ENCODE results near the gene B3GALNT2. TPM values are rescaled to one million over a fixed set of nuclear protein-coding genes. Genes with fewer than 3 reads are reported as not detected.

B3GALNT2 gene
- total RNA-seq, 2 donors from 2014 or later: 17.7 to 24.9 TPM

DNA sequence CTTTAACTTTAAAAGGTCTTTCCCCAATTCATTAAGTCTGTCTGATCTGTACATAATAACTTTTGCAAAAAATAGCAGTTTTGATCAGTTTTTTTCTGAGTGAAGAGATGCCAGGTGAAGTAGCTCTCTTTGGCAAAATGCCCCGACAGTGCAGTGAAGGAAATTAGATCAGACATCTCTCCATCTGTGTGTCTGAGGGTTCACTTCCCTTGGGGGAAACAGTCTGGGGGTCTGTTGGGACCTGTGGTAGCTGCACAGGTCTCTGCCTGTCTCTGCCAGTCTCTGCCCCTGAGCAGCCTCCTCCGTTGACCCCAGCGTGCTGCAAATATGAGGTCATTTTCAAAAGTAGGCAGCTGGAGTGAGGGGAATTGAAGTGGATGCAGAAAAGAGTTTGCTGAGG, 82.5 kb downstream of the B3GALNT2 start:
- TF ChIP-seq, protein P1, sequence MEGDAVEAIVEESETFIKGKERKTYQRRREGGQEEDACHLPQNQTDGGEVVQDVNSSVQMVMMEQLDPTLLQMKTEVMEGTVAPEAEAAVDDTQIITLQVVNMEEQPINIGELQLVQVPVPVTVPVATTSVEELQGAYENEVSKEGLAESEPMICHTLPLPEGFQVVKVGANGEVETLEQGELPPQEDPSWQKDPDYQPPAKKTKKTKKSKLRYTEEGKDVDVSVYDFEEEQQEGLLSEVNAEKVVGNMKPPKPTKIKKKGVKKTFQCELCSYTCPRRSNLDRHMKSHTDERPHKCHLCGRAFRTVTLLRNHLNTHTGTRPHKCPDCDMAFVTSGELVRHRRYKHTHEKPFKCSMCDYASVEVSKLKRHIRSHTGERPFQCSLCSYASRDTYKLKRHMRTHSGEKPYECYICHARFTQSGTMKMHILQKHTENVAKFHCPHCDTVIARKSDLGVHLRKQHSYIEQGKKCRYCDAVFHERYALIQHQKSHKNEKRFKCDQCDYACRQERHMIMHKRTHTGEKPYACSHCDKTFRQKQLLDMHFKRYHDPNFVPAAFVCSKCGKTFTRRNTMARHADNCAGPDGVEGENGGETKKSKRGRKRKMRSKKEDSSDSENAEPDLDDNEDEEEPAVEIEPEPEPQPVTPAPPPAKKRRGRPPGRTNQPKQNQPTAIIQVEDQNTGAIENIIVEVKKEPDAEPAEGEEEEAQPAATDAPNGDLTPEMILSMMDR (IDR thresholded peaks at IDR 0.05): no peak
- no peak overlapping the region for H3K27ac ChIP-seq
- H3K9me3 ChIP-seq: no peaks in the 10 kb centered on the region
- no peaks in the 10 kb centered on the region for H3K4me1 ChIP-seq
- H3K36me3 ChIP-seq: no peaks in the 10 kb centered on the region
- no peak overlapping the region for H3K9ac ChIP-seq (ENCODE audit: low read depth in 2 of 2, low read length in 2 of 2)
- H3K27me3 ChIP-seq: no peaks in the 10 kb centered on the region
- intact Hi-C loops (cut with DNase I): no loop called here
- no peak for DNase-seq
- no peak overlapping the region for H3K4me3 ChIP-seq

DNA sequence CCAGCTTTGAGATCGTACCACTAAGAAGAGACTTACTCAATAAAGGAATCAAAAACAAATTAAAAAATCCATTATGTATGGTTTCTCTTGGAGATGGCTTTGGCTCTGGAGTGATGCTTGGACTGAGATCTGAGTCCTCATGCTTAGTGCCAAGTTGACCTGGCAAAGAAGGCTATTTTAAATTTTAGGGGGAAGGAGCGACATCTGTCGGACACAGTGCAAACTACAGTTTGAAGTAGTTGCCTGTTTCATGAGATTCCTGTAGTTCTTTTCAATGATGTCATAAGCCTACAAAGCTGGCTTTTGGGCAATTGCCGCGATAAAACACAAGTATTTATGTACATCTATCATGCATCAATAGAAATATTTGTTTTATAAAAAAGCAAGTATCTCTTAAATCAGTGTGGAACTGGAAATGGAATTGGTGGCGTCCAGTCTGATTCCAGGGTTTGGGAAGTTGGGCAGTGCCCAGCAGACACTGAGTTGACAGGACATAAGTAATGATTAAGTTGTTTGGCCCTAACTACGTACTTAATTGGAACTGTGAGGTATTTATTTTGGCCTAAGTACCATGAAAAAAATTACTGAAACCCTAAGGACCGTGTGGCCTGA, 87.1 kb downstream of the B3GALNT2 start:
- Histone ChIP-seq H3K27ac (no peak overlapping the region), H3K27me3 (no peaks in the 10 kb centered on the region), H3K9ac (ENCODE audit: low read depth in 2 of 2, low read length in 2 of 2) (no peak overlapping the region), H3K4me1 (no peaks in the 10 kb centered on the region), H3K4me3 (no peak overlapping the region), H3K9me3 (no peaks in the 10 kb centered on the region), H3K36me3 (no peaks in the 10 kb centered on the region)
- DNase-seq: peak; percentile 64
- intact Hi-C loops (cut with DNase I): loop anchor here (5.0 to 10.0 kb wide), 2 partner anchors 165 to 312 kb away; no protein-coding TSS in a partner anchor
- TF ChIP-seq, protein P1 (IDR thresholded peaks at IDR 0.05): peak; percentile 85

DNA sequence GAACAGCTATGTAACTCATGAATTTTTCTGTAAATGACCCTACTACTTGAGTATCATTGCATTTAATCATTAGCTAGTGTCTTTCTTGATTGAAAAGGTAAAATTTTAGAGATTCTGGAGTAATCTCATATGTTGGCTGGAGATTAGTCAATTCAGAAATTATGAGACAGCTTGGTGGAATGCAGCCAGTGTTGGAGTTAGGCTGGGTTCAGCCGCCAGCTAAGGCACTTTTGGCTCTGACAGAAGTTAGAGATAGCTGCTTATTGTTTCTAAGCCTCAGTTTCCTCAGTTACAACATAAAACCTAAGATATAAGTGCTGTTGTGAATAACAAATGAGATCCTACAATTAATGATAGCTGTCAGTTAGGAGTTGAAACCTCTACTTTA, 87.6 kb downstream of the B3GALNT2 start:
- Histone ChIP-seq H3K9me3 (no peaks in the 10 kb centered on the region), H3K9ac (ENCODE audit: low read depth in 2 of 2, low read length in 2 of 2) (no peak overlapping the region), H3K27me3 (no peaks in the 10 kb centered on the region), H3K36me3 (no peaks in the 10 kb centered on the region), H3K4me3 (no peak overlapping the region), H3K27ac (no peak overlapping the region), H3K4me1 (no peaks in the 10 kb centered on the region)
- TF ChIP-seq, protein P1 (IDR thresholded peaks at IDR 0.05): no peak
- DNase-seq: no peak
- intact Hi-C loops (cut with DNase I): loop anchor here (5.0 to 10.0 kb wide), 2 partner anchors 164 to 312 kb away; no protein-coding TSS in a partner anchor

DNA sequence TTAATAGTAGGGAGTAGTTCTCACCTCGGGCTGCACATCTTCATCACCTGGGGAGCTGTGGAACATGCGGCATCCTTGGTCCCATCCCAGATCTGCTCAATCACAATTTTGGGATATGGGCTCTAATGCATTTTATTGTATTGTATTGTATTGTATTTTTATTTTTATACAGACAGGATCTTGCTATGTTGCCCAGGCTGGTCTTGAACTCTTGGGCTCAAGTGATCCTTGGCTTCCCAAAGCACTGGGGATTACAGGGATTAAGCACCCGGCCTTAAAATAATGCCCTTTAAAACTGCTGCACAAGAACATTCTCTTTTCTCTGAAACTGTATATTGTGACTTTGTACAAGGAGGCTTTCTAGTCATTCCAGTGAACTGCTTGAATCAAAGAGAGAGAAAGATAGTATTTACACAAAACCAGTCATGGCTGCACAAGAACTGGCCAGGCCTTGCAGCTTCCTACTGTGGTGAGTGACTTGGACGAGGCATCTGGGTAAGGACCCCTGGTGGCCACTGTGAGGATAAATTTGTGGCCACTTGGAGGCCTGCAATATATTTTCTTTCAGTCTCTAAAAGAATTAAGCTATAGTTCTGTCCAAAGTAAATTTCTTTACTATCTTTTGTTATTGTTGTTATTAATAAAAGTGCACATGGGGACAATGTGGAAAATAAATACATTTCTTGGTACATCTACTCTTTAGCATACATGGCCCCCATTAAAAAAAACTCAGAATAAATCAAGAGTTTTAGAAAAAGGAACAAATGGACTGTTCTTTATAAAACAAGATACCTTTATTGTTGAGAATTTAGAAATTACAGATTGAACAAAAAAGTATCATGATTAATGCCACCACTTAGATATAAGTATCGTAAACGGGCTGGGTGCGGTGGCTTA, 89.0 kb downstream of the B3GALNT2 start:
- intact Hi-C loops (cut with DNase I): loop anchor here (5.0 to 10.0 kb wide), 2 partner anchors 163 to 310 kb away; no protein-coding TSS in a partner anchor
- peak; percentile 63 for DNase-seq

More for the DNA sequence above, 89.0 kb downstream of the B3GALNT2 start:
- Histone ChIP-seq H3K9ac (ENCODE audit: low read depth in 2 of 2, low read length in 2 of 2) (no peak overlapping the region), H3K4me1 (no peaks in the 10 kb centered on the region), H3K27ac (no peak overlapping the region), H3K9me3 (no peaks in the 10 kb centered on the region), H3K27me3 (no peaks in the 10 kb centered on the region), H3K4me3 (no peak overlapping the region), H3K36me3 (no peaks in the 10 kb centered on the region)
- TF ChIP-seq, protein P1 (IDR thresholded peaks at IDR 0.05): peak; percentile 83
